Common myeloid progenitor, CD34-positive (primary cell): Measurements from ENCODE around the gene SPN.

ENCODE experiments used
- CTCF ChIA-PET: fragments of 350-600 bp; sonication (Branson Sonifier 250); formaldehyde crosslinking; loops from one replicate; lab custom pipeline; 2021; ENCODE audit warnings: antibody characterized with exemption; lab: Charles Lee
- POLR2A ChIA-PET: fragments of 350-600 bp; sonication (Branson Sonifier 250); formaldehyde crosslinking; loops from one replicate; lab custom pipeline; 2021; ENCODE audit warnings: antibody characterized with exemption; lab: Charles Lee
- DNase-seq, 3 donors: peaks; one replicate each; pipeline versions ENCODE4 v3.0.0 to v3.0.0-alpha.2; 2013
- H3K27ac ChIP-seq, 2 experiments: 1 replicate in 1 of 2; 2 replicates in 1 of 2; pipeline ENCODE4 v1.7.0; 2013; ENCODE audit warnings: inconsistent platforms in 2 of 2, low read length in 2 of 2, mild to moderate bottlenecking in 2 of 2, low read depth in 1 of 2, moderate library complexity in 1 of 2; ENCODE audit not compliant: severe bottlenecking in 2 of 2, insufficient read depth in 1 of 2, poor library complexity in 1 of 2
- H3K27me3 ChIP-seq, 5 experiments: replicated peaks in 2 of 5; 1 replicate in 3 of 5; 2 replicates in 2 of 5; pipeline versions ENCODE4 v1.6.1 to v1.7.0; 2013; ENCODE audit warnings: low read length in 4 of 5, mild to moderate bottlenecking in 2 of 5, moderate library complexity in 2 of 5, inconsistent platforms in 1 of 5; ENCODE audit not compliant: insufficient read depth in 5 of 5, control insufficient read depth in 4 of 5
- H3K36me3 ChIP-seq, 4 experiments: 1 replicate in 2 of 4; 2 replicates in 2 of 4; pipeline versions ENCODE4 v1.6.1 to v1.7.0; 2013; ENCODE audit warnings: low read length in 3 of 4, control low read depth in 1 of 4, mild to moderate bottlenecking in 1 of 4; ENCODE audit not compliant: control insufficient read depth in 4 of 4, insufficient read depth in 4 of 4
- H3K4me1 ChIP-seq, 4 experiments: 1 replicate in 3 of 4; 2 replicates in 1 of 4; pipeline versions ENCODE4 v1.6.1 to v1.7.1; 2013; ENCODE audit warnings: low read length in 3 of 4, mild to moderate bottlenecking in 3 of 4, control low read depth in 1 of 4, inconsistent platforms in 1 of 4, moderate library complexity in 1 of 4; ENCODE audit not compliant: control insufficient read depth in 4 of 4, insufficient read depth in 4 of 4; ENCODE audit errors: control extremely low read depth in 1 of 4
- H3K4me3 ChIP-seq, 7 experiments: 1 replicate in 4 of 7; 2 replicates in 3 of 7; pipeline versions ENCODE4 v1.5.1 to v1.7.0; 2013; ENCODE audit warnings: mild to moderate bottlenecking in 7 of 7, low read length in 6 of 7, moderate library complexity in 6 of 7, inconsistent platforms in 2 of 7, low read depth in 2 of 7, control low read depth in 1 of 7; ENCODE audit not compliant: insufficient read depth in 4 of 7, control insufficient read depth in 1 of 7; ENCODE audit errors: extremely low read depth in 1 of 7
- H3K9me3 ChIP-seq, 5 experiments: 1 replicate in 4 of 5; 2 replicates in 1 of 5; pipeline versions ENCODE4 v1.6.1 to v1.7.1; 2013; ENCODE audit warnings: low read length in 4 of 5, mild to moderate bottlenecking in 2 of 5, inconsistent platforms in 1 of 5, low read depth in 1 of 5, moderate library complexity in 1 of 5; ENCODE audit not compliant: control insufficient read depth in 4 of 5, insufficient read depth in 2 of 5; ENCODE audit errors: control extremely low read depth in 1 of 5
- WGBS: methylation state at CpG from one replicate; pipeline ENCODE4 v1.1.5; 2013; ENCODE audit not compliant: insufficient coverage; 5-methylcytosine and 5-hydroxymethylcytosine counted together

The SPN gene

GRCh38 chr16:29698042-29698441, 35.0 kb downstream of the SPN start:
- CTCF ChIA-PET = interaction anchor here (2.2 to 5.1 kb wide), 4 partner anchors 9 to 121 kb away, joined by 5 to 46 read pairs (median 20); partner anchors contain the start of genes MVP, PAGR1 and SPN
- H3K4me3 ChIP-seq = no peak overlapping the region
- H3K27me3 ChIP-seq = peaks cover 0 to 9% (median 0%) of the 10 kb centered on the region in 5 experiments
- POLR2A ChIA-PET = no interaction called here
- WGBS = no CpG with 5 or more reads among the region's 2 CpGs
- H3K36me3 ChIP-seq = peaks cover 0 to 15% (median 0%) of the 10 kb centered on the region in 4 experiments
- no peak overlapping the region for H3K27ac ChIP-seq
- no peak for DNase-seq
- H3K4me1 ChIP-seq = peaks cover 0 to 21% (median 14%) of the 10 kb centered on the region in 4 experiments
- peaks cover 0 to 5% (median 0%) of the 10 kb centered on the region in 5 experiments for H3K9me3 ChIP-seq

GRCh38 chr16:29698484-29699323, 35.7 kb downstream of the SPN start:
- peaks cover 0 to 15% (median 0%) of the 10 kb centered on the region in 4 experiments for H3K36me3 ChIP-seq
- H3K4me3 ChIP-seq = no peak overlapping the region
- peaks cover 0 to 5% (median 0%) of the 10 kb centered on the region in 5 experiments for H3K9me3 ChIP-seq
- no peak for DNase-seq
- 94% methylated on average over 17 of the region's 17 CpGs for WGBS
- ChIA-PET POLR2A (no interaction called here), CTCF (interaction anchor here (0.6 to 5.1 kb wide), 23 partner anchors 10 to 368 kb away, joined by 3 to 46 read pairs (median 4); partner anchors contain the start of genes KIF22, MVP, PAGR1 and SPN)
- H3K27me3 ChIP-seq = peaks cover 0 to 9% (median 0%) of the 10 kb centered on the region in 5 experiments
- peaks cover 0 to 21% (median 14%) of the 10 kb centered on the region in 4 experiments for H3K4me1 ChIP-seq
- no peak overlapping the region for H3K27ac ChIP-seq

DNA sequence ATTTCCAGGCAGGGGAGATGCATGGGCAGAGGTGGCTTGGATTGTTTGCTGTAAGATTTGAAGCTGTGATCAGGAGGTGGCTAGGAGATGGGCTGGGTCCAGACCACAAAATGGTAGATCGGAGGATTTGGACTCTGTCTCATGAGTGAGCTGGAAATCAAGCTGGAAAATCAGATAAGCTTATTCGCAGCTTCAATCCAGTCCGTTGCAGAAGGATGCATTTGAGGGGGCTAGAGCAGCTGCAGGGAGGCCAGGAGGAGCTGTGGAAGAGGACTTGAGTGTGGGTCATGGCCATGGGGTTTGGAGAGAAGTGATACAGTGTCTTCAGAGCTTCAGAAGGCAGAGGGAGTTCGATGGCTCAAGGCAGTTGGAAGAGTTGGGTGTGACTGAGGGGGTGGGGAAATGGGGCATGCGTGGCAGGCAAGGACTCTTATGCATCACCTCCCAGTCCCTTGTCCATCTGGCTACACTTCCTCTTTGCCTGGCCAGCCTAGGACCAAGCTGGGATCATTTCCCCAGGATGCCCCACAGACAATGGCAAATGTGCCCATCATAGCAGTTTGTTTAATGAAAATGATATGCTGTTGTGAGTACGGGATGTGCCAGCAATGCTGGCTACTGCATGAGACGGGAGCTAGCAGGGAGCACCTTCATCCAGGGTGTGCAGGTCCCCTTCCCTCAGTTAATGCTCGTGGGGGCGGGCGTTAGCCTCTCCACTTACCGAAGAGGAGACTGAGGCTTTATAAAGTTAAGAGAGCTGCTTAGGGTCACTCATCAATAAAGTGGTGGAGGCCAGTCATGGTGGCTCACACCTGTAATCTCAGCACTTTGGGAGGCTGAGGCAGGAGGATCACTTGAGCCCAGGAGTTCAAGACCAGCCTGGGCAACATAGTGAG, 36.5 kb downstream of the SPN start:
- WGBS = 86% methylated on average over 9 of the region's 11 CpGs

DNA sequence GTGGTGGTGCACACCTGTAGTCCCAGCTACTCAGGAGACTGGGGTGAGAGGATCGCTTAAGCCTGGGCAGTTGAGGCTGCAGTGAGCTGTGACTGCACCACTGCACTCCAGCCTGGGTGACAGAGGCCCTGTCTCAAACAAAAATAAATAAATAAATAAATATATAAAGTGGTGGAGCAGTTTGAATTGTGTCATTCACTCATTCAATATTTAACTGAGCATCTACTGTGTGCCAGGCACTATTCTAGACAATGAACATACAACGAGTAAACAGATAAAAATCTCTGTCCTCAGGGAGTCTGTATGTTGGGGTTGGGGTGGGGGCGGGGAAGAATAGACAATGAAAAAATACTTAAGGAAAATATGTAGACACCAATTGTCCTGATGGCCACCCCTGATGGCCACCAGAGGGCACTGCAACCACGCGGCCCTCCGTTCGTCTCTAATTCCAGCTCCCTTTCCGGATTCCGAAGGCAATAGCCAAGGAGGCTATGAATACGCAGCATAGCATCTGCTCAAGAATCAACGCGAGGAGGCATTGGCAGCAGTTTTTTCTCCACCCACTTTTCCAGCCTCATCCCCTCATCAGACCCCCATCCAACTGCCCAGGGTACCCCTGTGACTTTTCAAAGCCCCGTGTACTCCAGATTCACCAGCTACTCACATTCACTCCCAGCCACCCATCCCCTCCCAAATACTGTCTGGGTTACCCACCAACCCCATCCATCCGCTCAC, 37.4 kb downstream of the SPN start:
- H3K27ac ChIP-seq = no peak overlapping the region
- POLR2A ChIA-PET = no interaction called here
- peak overlapping the region in 1 of 7 experiments; percentile 7 for H3K4me3 ChIP-seq
- peaks cover 0 to 5% (median 0%) of the 10 kb centered on the region in 5 experiments for H3K9me3 ChIP-seq
- peaks cover 0 to 7% (median 0%) of the 10 kb centered on the region in 4 experiments for H3K36me3 ChIP-seq
- CTCF ChIA-PET = interaction anchor here (0.5 to 5.1 kb wide), 31 partner anchors 9 to 332 kb away, joined by 3 to 46 read pairs (median 4); partner anchors contain the start of genes KIF22, MVP, PAGR1 and SPN
- H3K4me1 ChIP-seq = peaks cover 0 to 21% (median 14%) of the 10 kb centered on the region in 4 experiments
- peaks cover 0 to 9% (median 0%) of the 10 kb centered on the region in 5 experiments for H3K27me3 ChIP-seq
- peak; percentile 85 to 90 (median 87) for DNase-seq
- WGBS = 22% methylated on average over 10 of the region's 14 CpGs

More for the DNA sequence above, 36.5 kb downstream of the SPN start:
- POLR2A ChIA-PET = interaction anchor here (0.5 kb wide), 1 partner anchor 374 kb away, joined by 4 read pairs; no protein-coding TSS in a partner anchor
- H3K4me1 ChIP-seq = peaks cover 0 to 21% (median 14%) of the 10 kb centered on the region in 4 experiments
- peaks cover 0 to 5% (median 0%) of the 10 kb centered on the region in 5 experiments for H3K9me3 ChIP-seq
- peaks cover 0 to 14% (median 0%) of the 10 kb centered on the region in 4 experiments for H3K36me3 ChIP-seq
- DNase-seq = no peak
- peaks cover 0 to 9% (median 0%) of the 10 kb centered on the region in 5 experiments for H3K27me3 ChIP-seq
- CTCF ChIA-PET = interaction anchor here (0.5 to 5.1 kb wide), 39 partner anchors 8 to 367 kb away, joined by 3 to 46 read pairs (median 4); partner anchors contain the start of genes KIF22, MVP, PAGR1 and SPN
- H3K27ac ChIP-seq = no peak overlapping the region
- H3K4me3 ChIP-seq = no peak overlapping the region

DNA sequence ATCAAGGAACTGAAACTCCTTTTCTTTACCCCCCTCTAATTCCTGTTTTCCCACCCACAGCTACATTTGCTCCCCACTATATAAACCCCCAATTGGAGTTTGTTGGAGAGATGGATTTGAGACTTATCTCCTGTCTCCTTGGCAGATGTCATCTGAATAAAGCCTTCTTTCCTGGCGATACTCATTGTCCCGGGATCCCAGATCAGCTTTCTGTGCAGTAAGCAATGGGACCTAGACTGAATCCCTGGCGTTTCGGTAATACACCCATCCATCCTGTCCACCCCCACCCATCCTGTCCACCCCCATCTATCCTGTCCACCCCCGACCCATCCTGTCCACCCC, 38.1 kb downstream of the SPN start:
- WGBS = 97% methylated on average over 4 of the region's 5 CpGs
- Histone ChIP-seq H3K27me3 (peaks cover 0 to 9% (median 0%) of the 10 kb centered on the region in 5 experiments), H3K27ac (no peak overlapping the region), H3K9me3 (peaks cover 0 to 5% (median 0%) of the 10 kb centered on the region in 5 experiments), H3K4me1 (peaks cover 0 to 21% (median 14%) of the 10 kb centered on the region in 4 experiments), H3K36me3 (peaks cover 0 to 7% (median 0%) of the 10 kb centered on the region in 4 experiments), H3K4me3 (no peak overlapping the region)
- no peak for DNase-seq
- ChIA-PET CTCF (interaction anchor here (0.7 to 5.1 kb wide), 22 partner anchors 9 to 331 kb away, joined by 3 to 46 read pairs (median 8); partner anchors contain the start of genes KIF22, MVP and PAGR1), POLR2A (no interaction called here)

DNA sequence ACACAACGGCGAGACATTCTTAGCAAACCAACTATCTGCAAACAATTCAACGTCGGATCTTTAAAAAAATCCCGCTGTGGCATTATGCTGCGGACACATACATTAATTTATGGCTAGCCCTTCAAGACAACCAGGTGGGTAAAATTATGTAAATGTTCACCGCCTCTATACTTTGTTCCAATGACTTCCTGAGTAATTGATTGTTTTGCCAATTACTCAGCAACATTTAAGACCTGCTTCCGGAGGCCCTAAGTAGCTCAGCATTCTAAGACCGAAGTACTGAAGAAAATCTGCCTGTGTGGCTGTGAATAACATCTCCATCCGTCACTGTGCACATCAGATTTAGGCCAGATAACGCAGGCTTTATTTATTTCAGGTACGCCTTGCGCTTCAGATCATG, 39.2 kb downstream of the SPN start:
- ChIA-PET POLR2A (interaction anchor here (0.6 kb wide), 1 partner anchor 78 kb away, joined by 3 read pairs; no protein-coding TSS in a partner anchor), CTCF (interaction anchor here (0.6 to 5.1 kb wide), 11 partner anchors 10 to 330 kb away, joined by 3 to 46 read pairs (median 4); partner anchors contain the start of genes MVP and PAGR1)
- Histone ChIP-seq H3K27me3 (peaks cover 0 to 9% (median 0%) of the 10 kb centered on the region in 5 experiments), H3K4me3 (peak overlapping the region in 1 of 7 experiments; percentile 61), H3K27ac (no peak overlapping the region), H3K36me3 (peaks cover 0 to 3% (median 0%) of the 10 kb centered on the region in 4 experiments), H3K4me1 (peaks cover 0 to 21% (median 14%) of the 10 kb centered on the region in 4 experiments), H3K9me3 (peaks cover 0 to 5% (median 0%) of the 10 kb centered on the region in 5 experiments)
- DNase-seq = peak; percentile 48 to 87 (median 81)
- WGBS = 4% methylated on average over 10 of the region's 13 CpGs
